BLaER1 treated with 17β-estradiol and CSF1 and Interleukin-3, amounts not matched to agents 10 nM and 100 nM (cell line): ENCODE results near the gene ARL8B.

ENCODE experiments used
- H3K27ac ChIP-seq, 11 experiments: shearing (Covaris generic); formaldehyde crosslinking; 2 replicates each; pipeline ENCODE4 v1.8.1; 2022
- H3K27me3 ChIP-seq, 11 experiments: shearing (Covaris generic); formaldehyde crosslinking; 2 replicates each; pipeline ENCODE4 v1.8.1; 2022
- H3K36me3 ChIP-seq, 11 experiments: shearing (Covaris generic); formaldehyde crosslinking; 2 replicates each; pipeline ENCODE4 v1.8.1; 2022
- H3K4me1 ChIP-seq, 10 experiments: shearing (Covaris generic); formaldehyde crosslinking; 2 replicates each; pipeline ENCODE4 v1.8.1; 2022
- H3K4me2 ChIP-seq, 11 experiments: shearing (Covaris generic); formaldehyde crosslinking; 2 replicates each; pipeline ENCODE4 v1.8.1; 2022
- H3K4me3 ChIP-seq, 10 experiments: shearing (Covaris generic); formaldehyde crosslinking; 2 replicates each; pipeline ENCODE4 v1.8.1; 2022
- H3K9ac ChIP-seq, 11 experiments: shearing (Covaris generic); formaldehyde crosslinking; 2 replicates each; pipeline ENCODE4 v1.8.1; 2022
- H3K9me3 ChIP-seq, 11 experiments: shearing (Covaris generic); formaldehyde crosslinking; replicated peaks in 1 of 11; 2 replicates each; pipeline ENCODE4 v1.8.1; 2022
- H4K20me1 ChIP-seq, 11 experiments: shearing (Covaris generic); formaldehyde crosslinking; 2 replicates each; pipeline ENCODE4 v1.8.1; 2022
- Cebpa-rat ChIP-seq, 11 experiments: shearing (Covaris generic); IDR thresholded peaks; 2 replicates each; pipeline ENCODE4 v1.8.1; 2022

The ARL8B gene

DNA sequence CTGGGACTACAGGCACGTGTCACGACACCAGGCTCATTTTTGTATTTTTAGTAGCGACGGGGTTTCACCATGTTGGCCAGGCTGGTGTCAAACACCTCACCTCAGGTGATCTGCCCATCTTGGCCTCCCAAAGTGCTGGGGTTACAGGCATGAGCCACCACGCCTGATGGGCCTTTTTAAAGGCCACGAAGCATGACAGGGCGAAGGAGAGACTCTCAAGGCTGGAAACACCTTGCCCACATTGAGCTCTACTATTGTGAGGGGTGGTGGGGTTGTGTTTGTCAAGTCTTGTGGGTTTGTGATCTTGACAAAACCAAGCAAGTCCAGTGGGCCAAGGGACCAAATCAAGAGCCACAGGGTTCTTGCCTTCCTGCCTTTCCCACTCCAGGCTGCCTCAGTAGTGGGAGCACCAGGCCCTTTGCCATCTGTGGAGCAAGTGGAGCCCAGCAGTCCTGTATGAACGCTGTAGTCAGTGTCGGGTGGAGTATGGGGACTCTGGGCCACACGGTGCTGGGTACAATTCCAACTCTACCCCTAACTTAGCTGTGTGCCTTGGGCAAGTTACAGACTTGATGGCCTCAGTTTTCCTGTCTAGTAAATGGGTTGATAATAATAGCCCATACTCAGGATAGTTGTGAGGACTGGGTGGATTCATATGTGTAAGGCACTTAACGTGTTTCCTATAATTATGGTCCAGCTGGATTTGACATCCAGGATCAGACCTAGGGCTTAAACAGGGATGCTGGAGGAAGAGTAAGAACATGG is 98.8 kb downstream of the ARL8B start:
- H3K4me1 ChIP-seq: peaks cover 14 to 42% (median 22%) of the 10 kb centered on the region in 10 experiments; a peak in 18 of 20 replicates
- H3K9ac ChIP-seq: no peak overlapping the region
- no peak overlapping the region for H3K4me2 ChIP-seq
- H3K27ac ChIP-seq: peak overlapping the region in 3 of 11 experiments; percentile 3 to 36 (median 30); a peak in 4 of 22 replicates
- H3K27me3 ChIP-seq: no peaks in the 10 kb centered on the region
- no peak overlapping the region for H3K4me3 ChIP-seq
- no peaks in the 10 kb centered on the region for H3K9me3 ChIP-seq
- H4K20me1 ChIP-seq: peaks cover 39 to 71% (median 63%) of the 10 kb centered on the region in 11 experiments; a peak in 21 of 22 replicates
- peaks cover 37 to 60% (median 51%) of the 10 kb centered on the region in 11 experiments for H3K36me3 ChIP-seq
- no peak for TF ChIP-seq Cebpa-rat (IDR thresholded peaks at IDR 0.05)

DNA sequence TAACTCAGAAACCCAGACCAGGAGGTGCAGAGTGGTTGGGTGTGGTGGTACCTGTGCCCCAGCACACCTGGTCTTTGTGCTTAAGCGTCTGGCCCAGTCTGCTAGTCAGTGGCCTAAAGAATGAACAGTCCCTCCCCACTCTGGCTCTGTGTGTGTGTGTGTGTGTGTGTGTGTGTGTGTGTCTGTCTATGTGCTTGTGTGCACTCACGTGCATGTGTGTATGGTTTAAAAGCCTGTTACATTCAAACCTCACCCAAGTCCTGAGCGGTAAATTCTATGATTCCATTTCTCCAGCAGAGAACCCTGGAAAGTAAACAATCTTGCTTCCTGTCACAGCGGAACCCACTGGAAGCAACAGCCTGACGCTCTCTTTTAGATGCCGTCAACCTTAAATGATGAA is 99.6 kb downstream of the ARL8B start:
- no peak overlapping the region for H3K9ac ChIP-seq
- H3K9me3 ChIP-seq: no peaks in the 10 kb centered on the region
- H3K4me3 ChIP-seq: no peak overlapping the region
- no peak for TF ChIP-seq Cebpa-rat (IDR thresholded peaks at IDR 0.05)
- no peaks in the 10 kb centered on the region for H3K27me3 ChIP-seq
- H3K4me2 ChIP-seq: no peak overlapping the region
- H3K27ac ChIP-seq: peak overlapping the region in 1 of 11 experiments; percentile 36; a peak in 1 of 22 replicates
- H3K4me1 ChIP-seq: peaks cover 9 to 41% (median 14%) of the 10 kb centered on the region in 10 experiments; a peak in 17 of 20 replicates
- peaks cover 35 to 63% (median 55%) of the 10 kb centered on the region in 11 experiments; a peak in 21 of 22 replicates for H4K20me1 ChIP-seq
- H3K36me3 ChIP-seq: peaks cover 28 to 51% (median 42%) of the 10 kb centered on the region in 11 experiments

DNA sequence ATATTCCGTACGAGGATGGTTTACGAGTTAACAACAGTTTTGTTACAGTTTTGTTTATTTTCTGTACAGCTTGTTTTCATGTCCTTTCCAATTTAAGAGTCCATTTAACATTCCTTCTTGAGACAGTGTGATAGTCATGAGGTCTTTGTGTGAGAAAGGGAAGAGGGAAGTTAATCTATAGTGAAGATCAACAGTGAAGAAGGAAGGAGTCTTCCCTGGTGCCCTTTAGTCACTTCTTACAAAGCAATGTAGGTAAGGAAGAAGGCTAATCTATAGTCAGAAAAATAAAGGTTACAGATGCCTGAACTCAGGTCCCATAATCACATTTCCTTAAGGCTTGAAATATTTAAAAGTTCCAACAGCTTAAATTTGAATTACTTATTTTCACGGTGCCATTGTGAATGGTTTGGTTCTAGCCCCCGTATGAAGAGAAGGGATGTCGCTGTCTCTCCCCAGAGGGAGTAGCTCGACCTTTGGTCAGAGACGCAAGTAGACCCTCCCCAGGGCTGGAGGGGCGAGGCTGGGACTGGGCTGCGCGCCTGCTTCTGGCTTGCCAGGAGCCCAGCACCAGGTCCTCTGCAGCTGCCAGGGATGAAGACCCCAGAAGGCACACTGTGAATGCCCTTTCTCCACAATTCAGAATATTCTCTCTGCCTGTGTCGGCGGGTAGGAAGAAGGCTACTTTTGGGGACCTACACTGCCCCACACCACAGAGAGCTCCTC is 100.4 kb downstream of the ARL8B start:
- H3K9ac ChIP-seq: no peak overlapping the region
- no peak overlapping the region for H3K27ac ChIP-seq

DNA sequence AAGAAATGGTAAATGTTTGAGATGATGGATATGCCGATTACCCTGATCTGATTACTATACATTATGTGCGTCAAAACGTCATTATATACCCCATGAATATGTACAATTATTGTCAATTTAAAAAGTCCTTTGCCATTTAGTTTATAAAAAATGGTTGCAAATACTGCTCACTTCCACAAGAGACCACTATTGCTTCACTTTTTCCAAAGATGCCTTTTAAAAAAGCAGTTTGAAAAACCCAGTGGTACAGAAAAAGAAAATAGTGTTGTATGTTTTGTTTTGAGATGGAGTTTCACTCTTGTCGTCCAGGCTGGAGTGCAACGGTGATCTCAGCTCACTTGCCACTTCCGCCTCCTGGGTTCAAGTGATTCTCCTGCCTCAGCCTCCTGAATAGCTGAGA is 104.7 kb downstream of the ARL8B start:
- no peaks in the 10 kb centered on the region for H3K9me3 ChIP-seq
- H3K4me3 ChIP-seq: no peak overlapping the region
- no peak overlapping the region for H3K4me2 ChIP-seq
- H3K36me3 ChIP-seq: peaks cover 0 to 7% (median 0%) of the 10 kb centered on the region in 11 experiments; a peak in 5 of 22 replicates
- H3K9ac ChIP-seq: no peak overlapping the region
- H4K20me1 ChIP-seq: peaks cover 0 to 13% (median 4%) of the 10 kb centered on the region in 11 experiments; a peak in 11 of 22 replicates
- no peak overlapping the region for H3K27ac ChIP-seq
- no peaks in the 10 kb centered on the region for H3K27me3 ChIP-seq
- no peak for TF ChIP-seq Cebpa-rat (IDR thresholded peaks at IDR 0.05)
- H3K4me1 ChIP-seq: peaks cover 0 to 18% (median 10%) of the 10 kb centered on the region in 10 experiments; a peak in 14 of 20 replicates

More for the DNA sequence above, 100.4 kb downstream of the ARL8B start:
- TF ChIP-seq Cebpa-rat (IDR thresholded peaks at IDR 0.05): no peak
- Histone ChIP-seq H3K9me3 (no peaks in the 10 kb centered on the region), H3K4me1 (peaks cover 5 to 36% (median 10%) of the 10 kb centered on the region in 10 experiments; a peak in 13 of 20 replicates), H3K4me2 (no peak overlapping the region), H4K20me1 (peaks cover 28 to 55% (median 47%) of the 10 kb centered on the region in 11 experiments; a peak in 21 of 22 replicates), H3K36me3 (peaks cover 21 to 44% (median 35%) of the 10 kb centered on the region in 11 experiments), H3K27me3 (no peaks in the 10 kb centered on the region), H3K4me3 (no peak overlapping the region)

DNA sequence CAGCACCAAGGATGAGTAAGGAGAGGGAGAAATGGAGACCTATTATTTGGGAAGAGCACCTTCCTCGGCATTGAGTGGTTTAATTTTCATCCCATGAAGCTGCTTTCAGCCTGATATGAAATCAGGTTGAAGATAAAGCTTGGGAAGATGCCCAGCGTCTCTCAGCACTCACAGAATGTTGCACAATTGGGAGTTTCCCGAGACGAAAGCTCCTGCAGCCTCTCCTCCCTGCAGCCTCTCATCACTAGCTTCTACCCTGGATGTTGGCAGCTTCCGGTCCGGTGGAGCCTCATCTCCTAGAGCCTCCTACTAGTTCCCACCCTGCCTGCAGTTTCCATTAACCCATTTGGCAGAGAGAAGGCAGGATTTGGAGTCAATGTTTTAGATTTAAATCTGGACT is 105.7 kb downstream of the ARL8B start:
- no peak overlapping the region for H3K27ac ChIP-seq
- no peak overlapping the region for H3K4me2 ChIP-seq
- peaks cover 0 to 2% (median 0%) of the 10 kb centered on the region in 11 experiments; a peak in 7 of 22 replicates for H4K20me1 ChIP-seq
- no peak overlapping the region for H3K9ac ChIP-seq
- H3K36me3 ChIP-seq: peaks cover 0 to 3% (median 0%) of the 10 kb centered on the region in 11 experiments; a peak in 4 of 22 replicates
- H3K27me3 ChIP-seq: no peaks in the 10 kb centered on the region
- TF ChIP-seq Cebpa-rat (IDR thresholded peaks at IDR 0.05): no peak
- H3K4me1 ChIP-seq: peaks cover 0 to 18% (median 10%) of the 10 kb centered on the region in 10 experiments; a peak in 14 of 20 replicates
- H3K9me3 ChIP-seq: no peaks in the 10 kb centered on the region
- no peak overlapping the region for H3K4me3 ChIP-seq

DNA sequence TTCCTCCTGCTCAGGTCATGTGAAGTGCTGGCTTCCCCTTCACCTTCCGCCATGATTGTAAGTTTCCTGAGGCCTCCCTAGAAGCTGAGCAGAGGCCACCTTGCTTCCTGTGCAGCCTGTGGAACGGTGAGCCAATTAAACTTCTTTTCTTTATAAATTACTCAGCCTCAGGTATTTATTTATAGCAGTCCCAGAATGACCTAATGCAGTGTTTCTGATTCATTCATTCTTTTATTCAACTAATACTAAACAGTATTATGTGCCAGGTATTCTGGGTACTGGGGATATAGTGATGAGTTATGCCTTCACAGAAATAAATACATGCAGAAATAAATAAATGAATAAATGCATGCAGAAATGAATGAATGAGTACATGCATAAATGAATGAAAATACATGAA is 107.3 kb downstream of the ARL8B start:
- Histone ChIP-seq H4K20me1 (no peaks in the 10 kb centered on the region), H3K4me3 (no peak overlapping the region), H3K9ac (no peak overlapping the region), H3K36me3 (no peaks in the 10 kb centered on the region), H3K9me3 (no peaks in the 10 kb centered on the region), H3K4me1 (peaks cover 0 to 18% (median 10%) of the 10 kb centered on the region in 10 experiments; a peak in 14 of 20 replicates), H3K27ac (no peak overlapping the region), H3K4me2 (no peak overlapping the region), H3K27me3 (no peaks in the 10 kb centered on the region)
- no peak for TF ChIP-seq Cebpa-rat (IDR thresholded peaks at IDR 0.05)
